Cardiac muscle cell (in vitro differentiated cells and primary cell): ENCODE measurements around the gene ART3. TPM values are rescaled to one million over a fixed set of nuclear protein-coding genes. Genes with fewer than 3 reads are reported as not detected.

ENCODE experiments used
- DNase-seq, 2 donors: peaks; one replicate each; pipeline versions ENCODE4 v3.0.0 to v3.0.0-alpha.2; 2010 to 2017; ENCODE audit warnings: low read depth in 1 of 2, low spot score in 1 of 2
- H3K27ac ChIP-seq: fragments of 200-600 bp; sonication (generic); 2 replicates; pipeline ENCODE4 v1.5.1; 2016
- H3K27me3 ChIP-seq: fragments of 200-600 bp; sonication (generic); 2 replicates; pipeline ENCODE4 v1.6.0; 2016; ENCODE audit warnings: control low read depth
- H3K36me3 ChIP-seq: fragments of 200-600 bp; sonication (generic); 2 replicates; pipeline ENCODE4 v1.5.1; 2016; ENCODE audit warnings: control low read depth
- H3K4me1 ChIP-seq: fragments of 200-600 bp; sonication (generic); 2 replicates; pipeline ENCODE4 v1.8.1; 2017; ENCODE audit warnings: low read depth, mild to moderate bottlenecking, mixed run types
- H3K4me3 ChIP-seq: fragments of 200-600 bp; sonication (generic); 2 replicates; pipeline ENCODE4 v1.5.1; 2016; ENCODE audit warnings: mild to moderate bottlenecking
- H3K9me3 ChIP-seq: fragments of 200-600 bp; sonication (generic); 2 replicates; pipeline ENCODE4 v1.5.1; 2017; ENCODE audit warnings: low read depth, mild to moderate bottlenecking, control low read depth
- polyA plus RNA-seq: library from polyadenylated mRNA; unstranded; fragments of >200 nt; fragmentation: Nextera tagmentation; extraction: Ambion mirVana; gene quantifications from 2 replicates; pipeline ENCODE4 v1.2.1, GENCODE V29; 2016
- total RNA-seq: library from RNA; depleted of rRNA; stranded (reverse); fragments of >200 nt; gene quantifications from 2 replicates; pipeline ENCODE4 v1.2.3, GENCODE V29; 2016
- TF ChIP-seq, protein P1 (sequence below): IDR thresholded peaks from 2 replicates; pipeline ENCODE4 v1.5.1; 2012; ENCODE audit warnings: low read depth, mild to moderate bottlenecking, low read length

Gene ART3
- total and polyA plus RNA-seq, 2 experiments from 2014 or later = 2.0 to 7.6 TPM

DNA sequence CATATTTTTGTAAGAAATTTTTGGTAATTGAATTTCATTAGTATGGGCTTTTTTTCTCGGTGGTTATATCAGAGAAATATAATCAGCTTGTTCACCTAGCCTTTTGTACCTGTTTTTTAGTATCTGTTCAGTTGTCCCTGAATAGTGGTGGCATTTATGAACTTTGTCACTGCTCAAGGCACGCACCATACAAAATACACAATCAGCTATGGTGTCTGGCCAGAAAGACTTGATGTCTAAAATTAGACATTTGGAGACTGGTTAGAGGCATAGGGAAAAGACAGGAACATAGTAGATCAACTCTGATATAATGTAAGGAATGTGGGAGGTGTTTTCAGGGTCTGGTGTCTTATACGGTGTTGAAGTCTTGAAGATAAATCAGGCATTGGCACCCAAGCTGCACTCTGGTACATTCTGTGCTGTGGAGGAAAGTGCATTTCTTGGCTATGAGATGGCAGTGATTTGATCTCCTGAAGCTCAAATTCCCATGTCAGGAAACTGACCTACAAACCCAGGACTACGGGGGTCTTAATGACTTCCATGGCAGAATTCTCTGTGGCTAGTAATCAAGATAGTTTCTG lies 3.6 kb downstream of the ART3 start:
- TF ChIP-seq, protein P1, sequence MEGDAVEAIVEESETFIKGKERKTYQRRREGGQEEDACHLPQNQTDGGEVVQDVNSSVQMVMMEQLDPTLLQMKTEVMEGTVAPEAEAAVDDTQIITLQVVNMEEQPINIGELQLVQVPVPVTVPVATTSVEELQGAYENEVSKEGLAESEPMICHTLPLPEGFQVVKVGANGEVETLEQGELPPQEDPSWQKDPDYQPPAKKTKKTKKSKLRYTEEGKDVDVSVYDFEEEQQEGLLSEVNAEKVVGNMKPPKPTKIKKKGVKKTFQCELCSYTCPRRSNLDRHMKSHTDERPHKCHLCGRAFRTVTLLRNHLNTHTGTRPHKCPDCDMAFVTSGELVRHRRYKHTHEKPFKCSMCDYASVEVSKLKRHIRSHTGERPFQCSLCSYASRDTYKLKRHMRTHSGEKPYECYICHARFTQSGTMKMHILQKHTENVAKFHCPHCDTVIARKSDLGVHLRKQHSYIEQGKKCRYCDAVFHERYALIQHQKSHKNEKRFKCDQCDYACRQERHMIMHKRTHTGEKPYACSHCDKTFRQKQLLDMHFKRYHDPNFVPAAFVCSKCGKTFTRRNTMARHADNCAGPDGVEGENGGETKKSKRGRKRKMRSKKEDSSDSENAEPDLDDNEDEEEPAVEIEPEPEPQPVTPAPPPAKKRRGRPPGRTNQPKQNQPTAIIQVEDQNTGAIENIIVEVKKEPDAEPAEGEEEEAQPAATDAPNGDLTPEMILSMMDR = no peak
- no peaks in the 10 kb centered on the region for H3K36me3 ChIP-seq
- H3K9me3 ChIP-seq = no peaks in the 10 kb centered on the region
- peak overlapping the region; percentile 72 for H3K27ac ChIP-seq
- peak in 1 of 2 donors; percentile 26 for DNase-seq
- no peak overlapping the region for H3K4me3 ChIP-seq
- no peaks in the 10 kb centered on the region for H3K27me3 ChIP-seq
- H3K4me1 ChIP-seq = peaks cover 26% of the 10 kb centered on the region

DNA sequence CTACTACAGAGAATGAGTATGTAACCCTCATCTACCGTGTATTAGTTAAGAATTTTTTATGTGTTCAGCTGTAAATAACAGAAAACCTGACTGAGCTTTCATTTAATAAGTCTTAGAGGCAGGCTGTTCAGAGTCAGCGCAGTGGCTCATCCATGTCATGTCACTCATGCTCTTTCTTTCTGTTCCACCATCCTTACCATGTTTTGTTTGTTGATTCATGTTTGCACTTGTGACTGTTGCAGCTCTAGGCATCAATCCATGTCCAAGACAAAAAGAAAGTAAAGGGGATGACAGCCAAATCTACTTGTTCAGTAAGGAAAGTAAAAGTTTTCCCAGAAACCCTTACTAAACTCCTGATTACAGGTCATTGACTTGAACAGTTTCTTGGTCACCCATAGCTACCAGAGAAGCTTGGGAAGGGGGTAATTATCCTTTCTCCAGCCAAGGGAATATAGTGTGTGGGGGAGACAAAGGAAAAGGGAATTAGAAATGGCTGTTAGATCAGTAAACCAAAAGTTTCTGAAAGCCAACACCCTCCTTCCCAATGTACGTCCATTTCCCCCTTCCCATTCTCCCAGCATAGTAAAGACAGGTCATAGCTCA lies 9.0 kb downstream of the ART3 start:
- no peaks in the 10 kb centered on the region for H3K4me1 ChIP-seq
- TF ChIP-seq, protein P1 = no peak
- H3K4me3 ChIP-seq = no peak overlapping the region
- no peaks in the 10 kb centered on the region for H3K9me3 ChIP-seq
- no peak overlapping the region for H3K27ac ChIP-seq
- no peaks in the 10 kb centered on the region for H3K27me3 ChIP-seq
- no peak for DNase-seq
- no peaks in the 10 kb centered on the region for H3K36me3 ChIP-seq

DNA sequence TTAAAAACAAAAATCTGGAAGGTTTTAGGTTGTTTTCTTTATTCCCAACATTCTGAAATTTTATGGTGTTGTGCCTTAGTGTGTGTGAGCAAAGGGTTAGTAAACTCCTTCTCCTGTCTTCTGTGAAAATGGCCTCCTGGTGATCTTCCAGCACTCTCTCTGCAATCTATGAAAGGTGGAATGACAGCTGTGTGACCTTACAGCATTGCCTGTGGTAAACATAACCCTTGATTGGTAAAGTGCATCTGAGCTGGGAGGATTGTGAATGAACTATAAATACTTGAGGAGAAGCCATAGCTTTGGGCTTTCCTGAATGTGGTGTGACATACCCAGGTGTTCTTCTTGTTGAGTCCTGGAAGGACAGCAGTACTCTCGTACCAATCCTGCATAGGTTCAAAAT lies 10.0 kb downstream of the ART3 start:
- Histone ChIP-seq H3K27me3 (no peaks in the 10 kb centered on the region), H3K36me3 (no peaks in the 10 kb centered on the region), H3K4me3 (no peak overlapping the region), H3K9me3 (no peaks in the 10 kb centered on the region), H3K27ac (no peak overlapping the region), H3K4me1 (no peaks in the 10 kb centered on the region)
- DNase-seq = peak in 1 of 2 donors; percentile 8
- TF ChIP-seq, protein P1 = no peak

- TF ChIP-seq, protein P1 = peak; percentile 75
- Histone ChIP-seq H3K4me3 (no peak overlapping the region), H3K9me3 (no peaks in the 10 kb centered on the region), H3K27me3 (no peaks in the 10 kb centered on the region), H3K4me1 (no peaks in the 10 kb centered on the region), H3K36me3 (no peaks in the 10 kb centered on the region), H3K27ac (no peak overlapping the region)
- DNase-seq = peak; percentile 80
These were observed 12.7 kb downstream of the ART3 start for GRCh38 chr4:76087007-76087769.

DNA sequence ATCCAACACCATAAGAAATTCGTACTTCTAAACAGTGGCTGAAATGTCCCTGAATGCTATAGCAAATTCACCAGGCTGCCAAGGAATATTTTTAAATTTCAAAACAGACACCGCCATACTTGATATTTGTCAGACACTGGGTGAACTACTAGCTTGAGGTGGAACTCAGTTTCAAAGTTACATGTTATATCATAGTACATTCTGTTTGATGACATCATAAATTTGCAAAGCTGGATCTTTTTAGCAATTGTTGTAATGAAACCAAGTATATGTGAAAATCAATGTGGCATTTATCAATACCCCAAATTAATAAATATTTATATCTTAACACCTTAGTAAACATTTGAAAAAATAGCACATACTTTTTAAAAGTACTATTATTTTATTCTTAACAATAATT lies 14.2 kb downstream of the ART3 start:
- Histone ChIP-seq H3K36me3 (no peaks in the 10 kb centered on the region), H3K9me3 (no peaks in the 10 kb centered on the region), H3K4me3 (no peak overlapping the region), H3K27ac (no peak overlapping the region), H3K27me3 (no peaks in the 10 kb centered on the region), H3K4me1 (no peaks in the 10 kb centered on the region)
- no peak for DNase-seq
- TF ChIP-seq, protein P1 = no peak
